GM12864 (cell line): Measurements from ENCODE around the gene RIN2.
A peak's percentile ranks its signal among the peaks of the same experiment; 100 is the strongest.

Source experiments
- DNase-seq: peaks from one replicate; pipeline ENCODE4 v3.0.0-alpha.2; 2011; ENCODE audit warnings: low read depth
- H3K4me3 ChIP-seq: 2 replicates; pipeline ENCODE4 v1.5.1; 2011; ENCODE audit warnings: mild to moderate bottlenecking, low read depth, low read length, control low read depth
- CTCF ChIP-seq: IDR thresholded peaks from 2 replicates; pipeline ENCODE4 v1.5.1; 2011; ENCODE audit warnings: low read depth, mild to moderate bottlenecking, moderate library complexity, low read length, control low read depth, inconsistent platforms; ENCODE audit errors: missing control alignments

Gene RIN2

GRCh38 chr20:19777315-19777714 lies 19.3 kb downstream of the RIN2 start:
- DNase-seq: no peak
- TF ChIP-seq CTCF: no peak
- H3K4me3 ChIP-seq: no peak overlapping the region

GRCh38 chr20:19777981-19778380 lies 19.9 kb downstream of the RIN2 start:
- no peak overlapping the region for H3K4me3 ChIP-seq
- no peak for DNase-seq
- no peak for TF ChIP-seq CTCF

- DNase-seq: no peak
- no peak for TF ChIP-seq CTCF
- no peak overlapping the region for H3K4me3 ChIP-seq
Observed at GRCh38 chr20:19778404-19778803, 20.3 kb downstream of the RIN2 start.

- peak; percentile 5 for DNase-seq
- TF ChIP-seq CTCF: no peak
- no peak overlapping the region for H3K4me3 ChIP-seq
Observed at GRCh38 chr20:19779634-19780033, 21.6 kb downstream of the RIN2 start.

- no peak for TF ChIP-seq CTCF
- DNase-seq: no peak
- no peak overlapping the region for H3K4me3 ChIP-seq
Observed at GRCh38 chr20:19780261-19780660, 22.2 kb downstream of the RIN2 start.

GRCh38 chr20:19781235-19781634 lies 23.2 kb downstream of the RIN2 start:
- H3K4me3 ChIP-seq: no peak overlapping the region
- DNase-seq: no peak
- TF ChIP-seq CTCF: no peak

GRCh38 chr20:19782669-19783068 lies 24.6 kb downstream of the RIN2 start:
- DNase-seq: no peak
- TF ChIP-seq CTCF: no peak
- H3K4me3 ChIP-seq: no peak overlapping the region
